GM23338 (cell line): ENCODE results near the gene PCDHAC1. TPM values are rescaled to one million over a fixed set of nuclear protein-coding genes. Genes with fewer than 3 reads are reported as not detected.

Source experiments
- ATAC-seq: fragments of 200-7000 bp; cut with Tn5 transposase; 3 replicates; pipeline ENCODE4 v1.9.1; 2020
- DNase-seq: peaks from one replicate; pipeline ENCODE4 v3.0.0-alpha.2; 2015; ENCODE audit warnings: low spot score
- H2AFZ ChIP-seq: fragments of 200-600 bp; sonication (generic); 2 replicates; pipeline ENCODE4 v1.8.0; 2016; ENCODE audit warnings: antibody characterized with exemption, mild to moderate bottlenecking, moderate library complexity
- H3F3A ChIP-seq: fragments of 200-600 bp; sonication (generic); replicated peaks from 2 replicates; pipeline ENCODE4 v1.8.0; 2017; ENCODE audit warnings: antibody characterized with exemption, mixed run types, low read depth
- H3K27ac ChIP-seq: fragments of 200-600 bp; sonication (generic); 2 replicates; pipeline ENCODE4 v1.6.1; 2016; ENCODE audit warnings: low read depth
- H3K27me3 ChIP-seq: fragments of 200-600 bp; sonication (generic); 2 replicates; pipeline ENCODE4 v1.8.0; 2016; ENCODE audit warnings: mild to moderate bottlenecking, mixed run types, moderate library complexity; ENCODE audit not compliant: insufficient read depth
- H3K36me3 ChIP-seq: fragments of 200-600 bp; sonication (generic); 2 replicates; pipeline ENCODE4 v1.8.0; 2016; ENCODE audit warnings: mild to moderate bottlenecking; ENCODE audit not compliant: insufficient read depth
- H3K4me1 ChIP-seq: fragments of 200-600 bp; sonication (generic); 2 replicates; pipeline ENCODE4 v1.8.0; 2016; ENCODE audit warnings: mild to moderate bottlenecking, moderate library complexity; ENCODE audit not compliant: insufficient read depth
- H3K4me2 ChIP-seq: fragments of 200-600 bp; sonication (generic); 2 replicates; pipeline ENCODE4 v1.7.1; 2017; ENCODE audit warnings: mixed run types
- H3K4me3 ChIP-seq: fragments of 200-600 bp; sonication (generic); 2 replicates; pipeline ENCODE4 v1.6.1; 2016; ENCODE audit warnings: mixed run types
- H3K79me2 ChIP-seq: fragments of 200-600 bp; sonication (generic); replicated peaks from 2 replicates; pipeline ENCODE4 v1.8.0; 2017; ENCODE audit warnings: mild to moderate bottlenecking; ENCODE audit not compliant: insufficient read depth
- H3K9me2 ChIP-seq: fragments of 200-600 bp; sonication (generic); 2 replicates; pipeline ENCODE4 v1.8.0; 2017; ENCODE audit not compliant: insufficient read depth
- H4K20me1 ChIP-seq: fragments of 200-600 bp; sonication (generic); replicated peaks from 2 replicates; pipeline ENCODE4 v1.8.0; 2017; ENCODE audit warnings: mild to moderate bottlenecking; ENCODE audit not compliant: insufficient read depth
- H3K27ac Mint-ChIP-seq: 2 replicates; pipeline ENCODE4 v1.8.0; 2020; ENCODE audit warnings: inconsistent platforms, mild to moderate bottlenecking, moderate library complexity, mixed read lengths
- H3K27me3 Mint-ChIP-seq: 3 replicates; pipeline ENCODE4 v1.8.0; 2022; ENCODE audit warnings: low read depth, mild to moderate bottlenecking, moderate library complexity, mixed read lengths, inconsistent platforms; ENCODE audit not compliant: insufficient read depth, poor library complexity
- H3K36me3 Mint-ChIP-seq: 3 replicates; pipeline ENCODE4 v1.8.0; 2021; ENCODE audit warnings: low read depth, mild to moderate bottlenecking, inconsistent platforms, moderate library complexity, mixed read lengths
- H3K4me1 Mint-ChIP-seq: 3 replicates; pipeline ENCODE4 v1.8.0; 2020; ENCODE audit warnings: mild to moderate bottlenecking, inconsistent platforms, mixed read lengths
- H3K4me3 Mint-ChIP-seq: 3 replicates; pipeline ENCODE4 v1.8.0; 2021; ENCODE audit warnings: moderate library complexity, mild to moderate bottlenecking, inconsistent platforms, mixed read lengths
- H3K9me3 Mint-ChIP-seq: 3 replicates; pipeline ENCODE4 v1.8.0; 2020; ENCODE audit warnings: moderate library complexity, mild to moderate bottlenecking, inconsistent platforms, mixed read lengths
- CREB1 ChIP-seq: fragments of 250-450 bp; sonication (Bioruptor Pico); IDR thresholded peaks from 2 replicates; pipeline ENCODE4 v1.5.0; 2020; ENCODE audit warnings: low read depth, mild to moderate bottlenecking, moderate library complexity
- CTCF ChIP-seq, 2 experiments: fragments of 200-600 bp in 1 of 2; sonication (generic) in 1 of 2; conservative IDR thresholded peaks; 2 replicates each; pipeline versions ENCODE4 v1.5.1 to v1.6.1; 2016 to 2017; ENCODE audit warnings: antibody characterized with exemption in 2 of 2, low read depth in 2 of 2, mild to moderate bottlenecking in 2 of 2, moderate library complexity in 1 of 2
- EZH2 ChIP-seq: fragments of 200-600 bp; sonication (generic); IDR thresholded peaks from one replicate; pipeline ENCODE4 v1.8.0; 2017; ENCODE audit warnings: antibody characterized with exemption, mild to moderate bottlenecking, low read depth; ENCODE audit not compliant: unreplicated experiment
- EZH2phosphoT487 ChIP-seq: fragments of 200-600 bp; sonication (generic); IDR thresholded peaks from one replicate; pipeline ENCODE4 v1.8.1; 2018; ENCODE audit warnings: antibody characterized with exemption; ENCODE audit not compliant: unreplicated experiment
- JUNB ChIP-seq: IDR thresholded peaks from one replicate; pipeline ENCODE4 v1.6.1; 2016; ENCODE audit warnings: antibody characterized with exemption; ENCODE audit not compliant: unreplicated experiment
- POLR2AphosphoS5 ChIP-seq: IDR thresholded peaks from 2 replicates; pipeline ENCODE4 v1.6.1; 2016; ENCODE audit warnings: antibody characterized with exemption, low read depth
- REST ChIP-seq: IDR thresholded peaks from one replicate; pipeline ENCODE4 v1.6.1; 2018; ENCODE audit warnings: antibody characterized with exemption; ENCODE audit not compliant: unreplicated experiment
- STAT1 ChIP-seq: IDR thresholded peaks from one replicate; pipeline ENCODE4 v1.6.1; 2016; ENCODE audit warnings: antibody characterized with exemption; ENCODE audit not compliant: unreplicated experiment
- ZNF114 ChIP-seq: fragments of 250-450 bp; sonication (Bioruptor Pico); IDR thresholded peaks from 2 replicates; pipeline ENCODE4 v1.5.0; 2020; ENCODE audit warnings: mild to moderate bottlenecking, moderate library complexity
- ZNF331 ChIP-seq: fragments of 250-450 bp; sonication (Bioruptor Pico); IDR thresholded peaks from 2 replicates; pipeline ENCODE4 v1.5.0; 2020; ENCODE audit warnings: low read depth, mild to moderate bottlenecking, moderate library complexity
- ZNF462 ChIP-seq: fragments of 250-450 bp; sonication (Bioruptor Pico); IDR thresholded peaks from 2 replicates; pipeline ENCODE4 v1.5.0; 2020; ENCODE audit warnings: mild to moderate bottlenecking, moderate library complexity
- polyA plus RNA-seq: library from polyadenylated mRNA; unstranded; fragments of >200 nt; fragmentation: Nextera tagmentation; extraction: Ambion mirVana; gene quantifications from 2 replicates; pipeline ENCODE4 v1.2.1, GENCODE V29; 2016
- total RNA-seq: library from RNA; depleted of rRNA; stranded (reverse); fragments of >200 nt; shearing (Covaris generic); gene quantifications from 2 replicates; pipeline ENCODE4 v1.2.3, GENCODE V29; 2014

Gene PCDHAC1
- total and polyA plus RNA-seq, 2 experiments from 2014 or later = 0.53 to 12.1 TPM

- Mint-ChIP-seq H3K4me1 (peaks cover 30% of the 10 kb centered on the region), H3K27me3 (no peaks in the 10 kb centered on the region), H3K36me3 (no peaks in the 10 kb centered on the region), H3K9me3 (no peaks in the 10 kb centered on the region), H3K27ac (no peak overlapping the region), H3K4me3 (no peak overlapping the region)
- H3K4me2 ChIP-seq = no peak overlapping the region
- H3K27me3 ChIP-seq = no peaks in the 10 kb centered on the region
- H3K4me1 ChIP-seq = peaks cover 16% of the 10 kb centered on the region
- H3K4me3 ChIP-seq = no peak overlapping the region
- DNase-seq (no peak), ATAC-seq (no peak)
- H2AFZ ChIP-seq = no peak overlapping the region
- 0 out of 2 replicates have a peak, but pooled peaks cover 5% of the 10 kb centered on the region for H3K79me2 ChIP-seq
- no peaks in the 10 kb centered on the region; the same call in 1 of the 2 replicates for H4K20me1 ChIP-seq
- H3K36me3 ChIP-seq = no peaks in the 10 kb centered on the region
- no peaks in the 10 kb centered on the region for H3F3A ChIP-seq
- H3K9me2 ChIP-seq = no peaks in the 10 kb centered on the region
- TF ChIP-seq STAT1 (no peak), JUNB (no peak)
- H3K27ac ChIP-seq = no peak overlapping the region
Measured at GRCh38 chr5:140977003-140977402, 50.9 kb downstream of the PCDHAC1 start.

GRCh38 chr5:140978260-140978659 lies 52.2 kb downstream of the PCDHAC1 start:
- H3K27ac Mint-ChIP-seq = peak overlapping the region; percentile 38; the same call in 1 of the 2 replicates
- no peaks in the 10 kb centered on the region for H3K9me3 Mint-ChIP-seq
- Histone ChIP-seq H3K27ac (no peak overlapping the region), H3K79me2 (no peaks in the 10 kb centered on the region), H3K4me3 (no peak overlapping the region), H3K4me2 (no peak overlapping the region), H4K20me1 (no peaks in the 10 kb centered on the region; the same call in 1 of the 2 replicates), H3F3A (no peaks in the 10 kb centered on the region), H3K27me3 (no peaks in the 10 kb centered on the region), H3K4me1 (peaks cover 16% of the 10 kb centered on the region), H3K36me3 (no peaks in the 10 kb centered on the region), H2AFZ (no peak overlapping the region), H3K9me2 (no peaks in the 10 kb centered on the region)
- no peak for DNase-seq
- no peaks in the 10 kb centered on the region for H3K36me3 Mint-ChIP-seq
- H3K4me3 Mint-ChIP-seq = no peak overlapping the region
- peaks cover 28% of the 10 kb centered on the region for H3K4me1 Mint-ChIP-seq
- no peaks in the 10 kb centered on the region for H3K27me3 Mint-ChIP-seq
- peak; percentile 46; the same call in 1 of the 3 replicates for ATAC-seq
- TF ChIP-seq ZNF462 (no peak), REST (no peak), ZNF331 (CRISPR knock-in tag) (no peak), ZNF114 (CRISPR knock-in tag) (no peak), EZH2 (no peak), CTCF (conservative IDR thresholded peaks at IDR 0.05; ENCODE audit: low read depth in 2 of 2) (no peak), CREB1 (no peak), EZH2phosphoT487 (no peak), STAT1 (no peak), POLR2AphosphoS5 (no peak)
